HepG2 (cell line): Measurements from ENCODE around the gene RPP14. TPM values are rescaled to one million over a fixed set of nuclear protein-coding genes. Genes with fewer than 3 reads are reported as not detected.

Experiments
- ATAC-seq: fragments of 200-7000 bp; cut with Tn5 transposase; 3 replicates; pipeline ENCODE4 v1.9.1; 2020; ENCODE audit warnings: mild to moderate bottlenecking, moderate library complexity
- BruUV-seq: library from RNA; stranded (reverse); fragments of 400-500 nt; replicated peaks from 2 replicates; lab custom pipeline; 2021; lab: Mats Ljungman, UMichigan
- CTCF ChIA-PET: fragments of 300-600 bp; formaldehyde crosslinking; extraction: SDS; loops from one replicate; lab custom pipeline; 2021; ENCODE audit warnings: low total read pairs, inconsistent platforms, low intra/inter-chr PET ratio; lab: Yijun Ruan, JAX
- POLR2A ChIA-PET: fragments of 350-600 bp; sonication (Branson Sonifier 250); formaldehyde crosslinking; loops from one replicate; lab custom pipeline; 2020; ENCODE audit warnings: antibody characterized with exemption, inconsistent platforms; lab: Yijun Ruan, JAX
- DNase-seq: peaks from one replicate; pipeline ENCODE4 v3.0.0-alpha.2; 2015; ENCODE audit warnings: low spot score
- FAIRE-seq: peaks from 3 replicates; lab custom pipeline; 2011; peaks lifted over from hg19 to GRCh38; lab: Jason Lieb, UNC
- H2AFZ ChIP-seq: one replicate; pipeline ENCODE4 v1.6.1; 2011; ENCODE audit warnings: low read length, inconsistent platforms
- H3K27ac ChIP-seq: fragments of 300-600 bp; 3 replicates; pipeline ENCODE4 v1.8.0; 2011; ENCODE audit warnings: mixed run types, mild to moderate bottlenecking, mixed read lengths, low read length, inconsistent platforms; ENCODE audit not compliant: insufficient read depth; ENCODE audit errors: extremely low read length
- H3K27me3 ChIP-seq, 2 experiments: fragments of 200-600 bp in 1 of 2; 2 replicates in 1 of 2; 3 replicates in 1 of 2; pipeline versions ENCODE4 v1.6.0 to v1.8.0; 2011; ENCODE audit warnings: low read length in 2 of 2, mild to moderate bottlenecking in 2 of 2, moderate library complexity in 2 of 2, inconsistent platforms in 1 of 2; ENCODE audit not compliant: insufficient read depth in 2 of 2, control insufficient read depth in 1 of 2
- H3K36me3 ChIP-seq, 2 experiments: fragments of 200-600 bp in 1 of 2; replicated peaks in 1 of 2; 2 replicates in 1 of 2; 3 replicates in 1 of 2; pipeline versions ENCODE4 v1.5.1 to v1.8.0; 2011; ENCODE audit warnings: low read length in 2 of 2, inconsistent platforms in 1 of 2; ENCODE audit not compliant: insufficient read depth in 2 of 2, control insufficient read depth in 1 of 2
- H3K4me1 ChIP-seq: 2 replicates; pipeline ENCODE4 v1.5.1; 2012; ENCODE audit warnings: low read length, inconsistent platforms; ENCODE audit not compliant: insufficient read depth
- H3K4me2 ChIP-seq: 2 replicates; pipeline ENCODE4 v1.6.0; 2011; ENCODE audit warnings: low read depth, low read length, inconsistent platforms
- H3K4me3 ChIP-seq, 3 experiments: fragments of 200-600 bp in 1 of 3; sonication (generic), shearing (Covaris generic) in 1 of 3; replicated peaks in 1 of 3; 2 replicates each; pipeline ENCODE4 v1.5.1; 2011 to 2016; ENCODE audit warnings: low read length in 3 of 3, inconsistent platforms in 2 of 3, low read depth in 2 of 3, mild to moderate bottlenecking in 2 of 3, control low read depth in 1 of 3, mixed read lengths in 1 of 3; ENCODE audit not compliant: insufficient read depth in 1 of 3
- H3K79me2 ChIP-seq: one replicate; pipeline ENCODE4 v1.6.1; 2011; ENCODE audit warnings: low read length, inconsistent platforms; ENCODE audit not compliant: insufficient read depth
- H3K9ac ChIP-seq: 2 replicates; pipeline ENCODE4 v1.6.0; 2011; ENCODE audit warnings: mild to moderate bottlenecking, low read depth, low read length, inconsistent platforms; ENCODE audit not compliant: insufficient read depth
- H3K9me3 ChIP-seq: 2 replicates; pipeline ENCODE4 v1.5.1; 2012; ENCODE audit warnings: mild to moderate bottlenecking, low read length
- H4K20me1 ChIP-seq: 2 replicates; pipeline ENCODE4 v1.6.0; 2011; ENCODE audit warnings: inconsistent platforms, mild to moderate bottlenecking, low read length, moderate library complexity; ENCODE audit not compliant: insufficient read depth
- CREM ChIP-seq, 2 experiments: sonication (generic) in 1 of 2; formaldehyde crosslinking in 1 of 2; IDR thresholded peaks; 2 replicates each; pipeline versions ENCODE4 v1.4.0 to v1.6.1; 2016 to 2020; ENCODE audit warnings: antibody characterized with exemption in 1 of 2, mild to moderate bottlenecking in 1 of 2, missing genetic modification reagents in 1 of 2
- KLF12 ChIP-seq: sonication (generic); formaldehyde crosslinking; IDR thresholded peaks from 2 replicates; pipeline ENCODE4 v1.4.0; 2020; ENCODE audit warnings: missing genetic modification reagents, borderline replicate concordance
- THAP7 ChIP-seq: sonication (generic); formaldehyde crosslinking; IDR thresholded peaks from 2 replicates; pipeline ENCODE4 v1.8.1; 2023; ENCODE audit warnings: mild to moderate bottlenecking, missing genetic modification reagents
- U2AF2 ChIP-seq: fragments of 200-400 bp; formaldehyde crosslinking; IDR thresholded peaks from 2 replicates; pipeline ENCODE4 v1.6.1; 2017; ENCODE audit warnings: low read depth, mild to moderate bottlenecking, low read length
- ZBTB21 ChIP-seq: sonication (generic); formaldehyde crosslinking; IDR thresholded peaks from 2 replicates; pipeline ENCODE4 v1.4.0; 2020; ENCODE audit warnings: missing genetic modification reagents
- ZBTB25 ChIP-seq: IDR thresholded peaks from 2 replicates; pipeline ENCODE4 v1.6.1; 2018; ENCODE audit warnings: missing genetic modification reagents
- ZNF318 ChIP-seq: sonication (generic); formaldehyde crosslinking; IDR thresholded peaks from 2 replicates; pipeline ENCODE4 v1.4.0; 2020; ENCODE audit warnings: mild to moderate bottlenecking, missing genetic modification reagents
- ZSCAN20 ChIP-seq: sonication (generic); formaldehyde crosslinking; IDR thresholded peaks from 2 replicates; pipeline ENCODE4 v1.4.0; 2020; ENCODE audit warnings: missing genetic modification reagents, mild to moderate bottlenecking, borderline replicate concordance
- WGBS: methylation state at CpG from one replicate; pipeline ENCODE4 v1.1.6; 2017; ENCODE audit warnings: low lambda C conversion rate; 5-methylcytosine and 5-hydroxymethylcytosine counted together
- in situ Hi-C: cut with HindIII; loops from 2 replicates; pipeline ENCODE4 v1.10.0; 2017; ENCODE audit warnings: low pct_unique_long_range_greater_than_20kb; ENCODE audit not compliant: extremely low pct_ligation_motif_present
- intact Hi-C: fragments of 100-400 bp; cut with micrococcal nuclease; formaldehyde crosslinking; loops from one replicate; pipeline ENCODE4 v1.10.0; 2022; ENCODE audit not compliant: unreplicated experiment
- polyA plus RNA-seq, 8 experiments: library from polyadenylated mRNA; depleted of rRNA in 3 of 8; stranded (reverse) in 7 of 8; unstranded in 1 of 8; fragments of >200 nt; fragmentation: Illumina TruSeq in 4 of 8; extraction: Trizol in 4 of 8; gene quantifications; 2 replicates each; pipeline versions ENCODE4 v1.2.1 to v1.2.3, GENCODE V29; 2011 to 2016; ENCODE audit warnings: low read depth in 4 of 8, missing spikeins in 1 of 8, mixed read lengths in 1 of 8; ENCODE audit not compliant: insufficient read depth in 1 of 8
- total RNA-seq, 5 experiments: library from RNA; depleted of rRNA; stranded (reverse); fragments of >200 nt; fragmentation: Illumina TruSeq; extraction: Trizol; gene quantifications; 2 replicates each; pipeline ENCODE4 v1.2.3, GENCODE V29; 2016; ENCODE audit warnings: low read depth in 1 of 5
- TF ChIP-seq, protein P1 (sequence below): sonication (generic); formaldehyde crosslinking; IDR thresholded peaks from 2 replicates; pipeline ENCODE4 v1.4.0; 2020; ENCODE audit warnings: missing genetic modification reagents
- TF ChIP-seq, protein P2 (sequence below): sonication (generic); formaldehyde crosslinking; IDR thresholded peaks from 2 replicates; pipeline ENCODE4 v1.8.0; 2022; ENCODE audit warnings: low read depth, missing genetic modification reagents

Gene RPP14
- total and polyA plus RNA-seq, 2 of the 13 experiments (the other 11 are each of a cell fraction or from before 2014, with no cell fraction given): 15.4 to 16.2 TPM

DNA sequence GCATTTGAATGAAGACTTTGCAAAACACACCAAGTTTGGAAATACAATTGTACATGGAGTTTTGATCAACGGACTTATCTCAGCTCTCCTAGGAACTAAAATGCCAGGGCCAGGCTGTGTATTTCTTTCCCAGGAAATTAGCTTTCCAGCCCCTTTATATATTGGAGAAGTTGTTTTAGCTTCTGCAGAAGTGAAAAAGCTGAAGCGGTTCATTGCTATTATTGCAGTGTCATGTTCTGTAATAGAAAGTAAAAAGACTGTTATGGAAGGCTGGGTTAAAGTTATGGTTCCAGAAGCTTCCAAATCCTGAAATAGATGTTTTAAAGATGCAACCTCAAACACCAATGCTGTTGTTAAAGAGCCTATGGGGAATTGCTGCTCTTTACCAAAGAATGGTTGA is 11.8 kb downstream of the RPP14 start:
- no peak overlapping the region for H3K9ac ChIP-seq
- intact Hi-C loops: no loop called here
- no peak for DNase-seq
- H3K9me3 ChIP-seq: no peaks in the 10 kb centered on the region
- POLR2A ChIA-PET: interaction anchor here (3.3 kb wide), 1 partner anchor 11 kb away, joined by 10 read pairs; the partner anchor contains the start of genes HTD2 and RPP14
- no peak for ATAC-seq
- 98% methylated on average over 2 of the region's 2 CpGs for WGBS
- no peak overlapping the region for H3K4me3 ChIP-seq
- FAIRE-seq: no peak
- TSS peak; percentile 38 for BruUV-seq
- H3K36me3 ChIP-seq: peaks cover 13 to 46% of the 10 kb centered on the region in 2 experiments
- in situ Hi-C loops: no loop called here
- CTCF ChIA-PET: no interaction called here
- no peak overlapping the region for H2AFZ ChIP-seq
- H3K79me2 ChIP-seq: peaks cover 2% of the 10 kb centered on the region
- peaks cover 8% of the 10 kb centered on the region for H3K4me1 ChIP-seq
- no peak overlapping the region for H3K4me2 ChIP-seq
- TF ChIP-seq THAP7 (CRISPR knock-in tag): no peak
- TF ChIP-seq U2AF2: no peak
- TF ChIP-seq, protein P1, sequence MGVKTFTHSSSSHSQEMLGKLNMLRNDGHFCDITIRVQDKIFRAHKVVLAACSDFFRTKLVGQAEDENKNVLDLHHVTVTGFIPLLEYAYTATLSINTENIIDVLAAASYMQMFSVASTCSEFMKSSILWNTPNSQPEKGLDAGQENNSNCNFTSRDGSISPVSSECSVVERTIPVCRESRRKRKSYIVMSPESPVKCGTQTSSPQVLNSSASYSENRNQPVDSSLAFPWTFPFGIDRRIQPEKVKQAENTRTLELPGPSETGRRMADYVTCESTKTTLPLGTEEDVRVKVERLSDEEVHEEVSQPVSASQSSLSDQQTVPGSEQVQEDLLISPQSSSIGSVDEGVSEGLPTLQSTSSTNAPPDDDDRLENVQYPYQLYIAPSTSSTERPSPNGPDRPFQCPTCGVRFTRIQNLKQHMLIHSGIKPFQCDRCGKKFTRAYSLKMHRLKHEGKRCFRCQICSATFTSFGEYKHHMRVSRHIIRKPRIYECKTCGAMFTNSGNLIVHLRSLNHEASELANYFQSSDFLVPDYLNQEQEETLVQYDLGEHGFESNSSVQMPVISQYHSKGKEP: no peak
- no peak for TF ChIP-seq CREM (IDR thresholded peaks at IDR 0.05)
- TF ChIP-seq CREM (CRISPR knock-in tag; IDR thresholded peaks at IDR 0.05): no peak
- TF ChIP-seq ZNF318 (CRISPR knock-in tag): no peak
- no peak for TF ChIP-seq KLF12 (CRISPR knock-in tag)
- no peak for TF ChIP-seq ZSCAN20 (CRISPR knock-in tag)
- TF ChIP-seq ZBTB21 (CRISPR knock-in tag): no peak
- TF ChIP-seq ZBTB25: no peak
- TF ChIP-seq, protein P2, sequence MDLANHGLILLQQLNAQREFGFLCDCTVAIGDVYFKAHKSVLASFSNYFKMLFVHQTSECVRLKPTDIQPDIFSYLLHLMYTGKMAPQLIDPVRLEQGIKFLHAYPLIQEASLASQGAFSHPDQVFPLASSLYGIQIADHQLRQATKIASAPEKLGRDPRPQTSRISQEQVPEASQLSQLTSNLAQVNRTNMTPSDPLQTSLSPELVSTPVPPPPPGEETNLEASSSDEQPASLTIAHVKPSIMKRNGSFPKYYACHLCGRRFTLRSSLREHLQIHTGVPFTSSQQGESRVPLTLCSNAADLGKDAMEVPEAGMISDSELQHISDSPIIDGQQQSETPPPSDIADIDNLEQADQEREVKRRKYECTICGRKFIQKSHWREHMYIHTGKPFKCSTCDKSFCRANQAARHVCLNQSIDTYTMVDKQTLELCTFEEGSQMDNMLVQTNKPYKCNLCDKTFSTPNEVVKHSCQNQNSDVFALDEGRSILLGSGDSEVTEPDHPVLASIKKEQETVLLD (CRISPR knock-in tag): no peak
- H3K27me3 ChIP-seq: no peaks in the 10 kb centered on the region
- H4K20me1 ChIP-seq: peaks cover 4% of the 10 kb centered on the region; the same call in 1 of the 2 replicates
- H3K27ac ChIP-seq: no peak overlapping the region
